SJSA1 (cell line): ENCODE data around the gene ENDOV. TPM values are rescaled to one million over a fixed set of nuclear protein-coding genes. Genes with fewer than 3 reads are reported as not detected.
A peak's percentile ranks its signal among the peaks of the same experiment; 100 is the strongest.
"Not testable (repeated sequence)": the region's sequence is repeated elsewhere in the genome, so short reads cannot be mapped to it uniquely, and the experiment has no call there.

Experiments used
- DNase-seq, 2 experiments: peaks; one replicate each; pipeline ENCODE4 v3.0.0-alpha.2; 2015 to 2020; ENCODE audit warnings: low spot score in 2 of 2, low read depth in 1 of 2
- H3K27ac ChIP-seq: fragments of 250-450 bp; sonication (Bioruptor Pico); 2 replicates; pipeline ENCODE4 v1.5.1; 2020; ENCODE audit warnings: mild to moderate bottlenecking, moderate library complexity
- H3K27me3 ChIP-seq: fragments of 250-450 bp; sonication (Bioruptor Pico); replicated peaks from 2 replicates; pipeline ENCODE4 v1.5.1; 2020; ENCODE audit warnings: mild to moderate bottlenecking, moderate library complexity
- H3K36me3 ChIP-seq: fragments of 250-450 bp; sonication (Bioruptor Pico); 2 replicates; pipeline ENCODE4 v1.5.1; 2020; ENCODE audit warnings: mild to moderate bottlenecking
- H3K4me1 ChIP-seq: fragments of 250-450 bp; sonication (Bioruptor Pico); replicated peaks from 2 replicates; pipeline ENCODE4 v1.6.1; 2021; ENCODE audit warnings: mild to moderate bottlenecking
- H3K4me3 ChIP-seq: fragments of 250-450 bp; sonication (Bioruptor Pico); 2 replicates; pipeline ENCODE4 v1.5.1; 2020; ENCODE audit warnings: mild to moderate bottlenecking
- H3K9me3 ChIP-seq: fragments of 250-450 bp; sonication (Bioruptor Pico); replicated peaks from 2 replicates; pipeline ENCODE4 v1.5.1; 2020; ENCODE audit warnings: mild to moderate bottlenecking
- total RNA-seq: library from RNA; depleted of rRNA; stranded (reverse); fragments of >200 nt; shearing (Covaris generic); gene quantifications from 2 replicates; pipeline ENCODE4 v1.2.3, GENCODE V29; 2014

Gene ENDOV
- total RNA-seq, 1 experiment from 2014 or later, result 25.6 TPM

- DNase-seq, result no peak
- H3K4me1 ChIP-seq, result peaks cover 7% of the 10 kb centered on the region; the same call in 1 of the 2 replicates
- H3K4me3 ChIP-seq, result no peak overlapping the region
- H3K27ac ChIP-seq, result no peak overlapping the region
- H3K36me3 ChIP-seq, result peaks cover 47% of the 10 kb centered on the region
- H3K9me3 ChIP-seq, result 0 out of 2 replicates have a peak, but pooled peaks cover 2% of the 10 kb centered on the region
- H3K27me3 ChIP-seq, result no peaks in the 10 kb centered on the region; the same call in 1 of the 2 replicates
These were observed 19.4 kb upstream of the ENDOV start for GRCh38 chr17:80395402-80396151.

GRCh38 chr17:80396157-80397033 is 18.6 kb upstream of the ENDOV start:
- Histone ChIP-seq H3K4me3 (no peak overlapping the region), H3K9me3 (0 out of 2 replicates have a peak, but pooled peaks cover 2% of the 10 kb centered on the region), H3K27ac (no peak overlapping the region), H3K27me3 (no peaks in the 10 kb centered on the region; the same call in 1 of the 2 replicates), H3K4me1 (peaks cover 7% of the 10 kb centered on the region; the same call in 1 of the 2 replicates), H3K36me3 (peaks cover 40% of the 10 kb centered on the region)
- no peak for DNase-seq

- no peaks in the 10 kb centered on the region; the same call in 1 of the 2 replicates for H3K27me3 ChIP-seq
- no peak overlapping the region for H3K4me3 ChIP-seq
- H3K4me1 ChIP-seq, result peaks cover 7% of the 10 kb centered on the region; the same call in 1 of the 2 replicates
- 0 out of 2 replicates have a peak, but pooled peaks cover 2% of the 10 kb centered on the region for H3K9me3 ChIP-seq
- DNase-seq, result no peak
- peaks cover 36% of the 10 kb centered on the region for H3K36me3 ChIP-seq
- H3K27ac ChIP-seq, result no peak overlapping the region
These were observed 18.0 kb upstream of the ENDOV start for GRCh38 chr17:80397034-80397387.

GRCh38 chr17:80397686-80398085 is 17.3 kb upstream of the ENDOV start:
- peaks cover 7% of the 10 kb centered on the region; the same call in 1 of the 2 replicates for H3K4me1 ChIP-seq

GRCh38 chr17:80401086-80401485 is 13.9 kb upstream of the ENDOV start:
- not testable (repeated sequence) for H3K9me3 ChIP-seq, H3K27me3 ChIP-seq, DNase-seq, H3K27ac ChIP-seq, H3K4me3 ChIP-seq, H3K36me3 ChIP-seq, H3K4me1 ChIP-seq

More at GRCh38 chr17:80397686-80398085, 17.3 kb upstream of the ENDOV start:
- Histone ChIP-seq H3K27me3 (peaks cover 2% of the 10 kb centered on the region), H3K4me3 (no peak overlapping the region), H3K36me3 (peaks cover 31% of the 10 kb centered on the region), H3K27ac (no peak overlapping the region), H3K9me3 (0 out of 2 replicates have a peak, but pooled peaks cover 2% of the 10 kb centered on the region)
- no peak for DNase-seq

GRCh38 chr17:80402102-80402501 is 12.9 kb upstream of the ENDOV start:
- H3K36me3 ChIP-seq, H3K27ac ChIP-seq, DNase-seq, H3K4me1 ChIP-seq, H3K27me3 ChIP-seq, H3K9me3 ChIP-seq, H3K4me3 ChIP-seq: not testable (repeated sequence)

GRCh38 chr17:80402959-80403358 is 12.0 kb upstream of the ENDOV start:
- no peaks in the 10 kb centered on the region for H3K4me1 ChIP-seq
- no peak overlapping the region for H3K4me3 ChIP-seq
- H3K36me3 ChIP-seq, result no peaks in the 10 kb centered on the region
- no peak overlapping the region for H3K27ac ChIP-seq
- H3K9me3 ChIP-seq, result no peaks in the 10 kb centered on the region
- no peak for DNase-seq
- H3K27me3 ChIP-seq, result peaks cover 7% of the 10 kb centered on the region

GRCh38 chr17:80406146-80406545 is 8.8 kb upstream of the ENDOV start:
- Histone ChIP-seq H3K9me3 (no peaks in the 10 kb centered on the region), H3K27me3 (peaks cover 8% of the 10 kb centered on the region), H3K4me1 (no peaks in the 10 kb centered on the region), H3K27ac (no peak overlapping the region), H3K4me3 (no peak overlapping the region), H3K36me3 (no peaks in the 10 kb centered on the region)
- no peak for DNase-seq

- H3K4me3 ChIP-seq, H3K4me1 ChIP-seq, H3K27ac ChIP-seq, DNase-seq, H3K9me3 ChIP-seq, H3K27me3 ChIP-seq, H3K36me3 ChIP-seq: not testable (repeated sequence)
These were observed 7.0 kb upstream of the ENDOV start for GRCh38 chr17:80407917-80408316.

GRCh38 chr17:80408872-80409271 is 6.1 kb upstream of the ENDOV start:
- no peak overlapping the region for H3K27ac ChIP-seq
- H3K4me1 ChIP-seq, result peaks cover under 1% of the 10 kb centered on the region; the same call in 1 of the 2 replicates
- DNase-seq, result no peak
- no peak overlapping the region for H3K4me3 ChIP-seq
- no peaks in the 10 kb centered on the region for H3K9me3 ChIP-seq
- H3K36me3 ChIP-seq, result no peaks in the 10 kb centered on the region
- peaks cover 11% of the 10 kb centered on the region; the same call in 1 of the 2 replicates for H3K27me3 ChIP-seq

- no peaks in the 10 kb centered on the region for H3K9me3 ChIP-seq
- H3K4me1 ChIP-seq, result peaks cover 8% of the 10 kb centered on the region
- no peak overlapping the region for H3K27ac ChIP-seq
- no peak overlapping the region for H3K4me3 ChIP-seq
- no peak for DNase-seq
- no peaks in the 10 kb centered on the region; the same call in 1 of the 2 replicates for H3K36me3 ChIP-seq
- H3K27me3 ChIP-seq, result peaks cover 15% of the 10 kb centered on the region; the same call in 1 of the 2 replicates
These were observed 5.3 kb upstream of the ENDOV start for GRCh38 chr17:80409626-80410025.

- not testable (repeated sequence) for H3K4me3 ChIP-seq, H3K9me3 ChIP-seq, DNase-seq, H3K27ac ChIP-seq, H3K36me3 ChIP-seq
- Histone ChIP-seq H3K4me1 (peaks cover 12% of the 10 kb centered on the region), H3K27me3 (peaks cover 15% of the 10 kb centered on the region; the same call in 1 of the 2 replicates)
These were observed 4.4 kb upstream of the ENDOV start for GRCh38 chr17:80410441-80411087.

GRCh38 chr17:80413771-80414507 is 1.0 kb upstream of the ENDOV start:
- no peak for DNase-seq

More at GRCh38 chr17:80413771-80414507, 1.0 kb upstream of the ENDOV start:
- peaks cover 23% of the 10 kb centered on the region for H3K4me1 ChIP-seq
- no peaks in the 10 kb centered on the region for H3K9me3 ChIP-seq
- no peak overlapping the region for H3K27ac ChIP-seq
- H3K4me3 ChIP-seq, result peak overlapping the region; percentile 90
- H3K36me3 ChIP-seq, result peaks cover 30% of the 10 kb centered on the region
- 0 out of 2 replicates have a peak, but pooled peaks cover 9% of the 10 kb centered on the region for H3K27me3 ChIP-seq
